Stimulated activated CD8-positive, alpha-beta memory T cell treated with anti-CD3 and anti-CD28 coated beads, Interleukin-4, amount 100 ng/mL, for 1 hour (primary cell): ENCODE measurements around the gene SNRPD1.
"Not testable (repeated sequence)": the region's sequence is repeated elsewhere in the genome, so short reads cannot be mapped to it uniquely, and the experiment has no call there.

Experiments used
- DNase-seq, 2 donors: peaks; one replicate each; pipeline ENCODE4 v3.0.0-alpha.2; 2020; ENCODE audit warnings: low read depth in 2 of 2, low spot score in 1 of 2

The SNRPD1 gene

GRCh38 chr18:21634588-21635199, 22.6 kb downstream of the SNRPD1 start:
- no peak for DNase-seq

GRCh38 chr18:21636769-21637168, 24.7 kb downstream of the SNRPD1 start:
- no peak for DNase-seq

DNA sequence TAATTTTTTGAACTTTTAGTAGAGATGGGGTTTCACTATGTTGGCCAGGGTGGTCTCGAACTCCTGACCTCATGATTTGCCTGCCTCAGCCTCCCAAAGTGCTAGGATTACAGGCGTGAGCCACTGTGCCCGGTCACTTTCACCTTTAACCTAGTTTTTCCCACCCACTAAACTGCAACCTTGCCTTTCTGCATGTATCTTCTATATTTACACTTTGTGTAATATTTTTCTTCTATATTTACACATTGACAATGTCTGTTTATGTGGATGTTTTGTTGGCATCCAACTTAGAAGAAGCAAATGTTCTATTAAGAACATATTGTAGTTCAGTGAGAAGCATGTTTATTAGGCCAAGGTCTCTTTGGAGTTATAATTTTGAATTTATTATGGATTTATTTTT, 26.7 kb downstream of the SNRPD1 start:
- DNase-seq: no peak

DNA sequence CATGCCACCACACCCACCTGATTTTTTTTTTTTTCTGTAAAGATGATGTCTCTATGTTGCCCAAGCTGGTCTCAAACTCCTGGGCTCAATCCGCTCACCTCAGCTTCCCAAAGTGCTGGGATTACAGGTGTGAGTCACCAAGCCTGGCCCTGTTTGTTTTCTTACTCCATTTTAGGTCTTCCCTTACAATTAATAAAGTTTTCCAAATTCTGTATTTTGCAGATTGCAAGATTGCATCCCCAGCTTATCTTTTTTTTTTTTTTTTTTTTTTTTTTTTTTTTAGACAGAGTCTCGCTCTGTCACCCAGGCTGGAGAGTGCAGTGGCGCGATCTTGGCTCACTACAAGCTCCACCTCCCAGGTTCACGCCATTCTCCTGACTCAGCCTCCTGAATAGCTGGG, 28.3 kb downstream of the SNRPD1 start:
- not testable (repeated sequence) for DNase-seq

GRCh38 chr18:21650311-21650710, 38.2 kb downstream of the SNRPD1 start:
- no peak for DNase-seq

DNA sequence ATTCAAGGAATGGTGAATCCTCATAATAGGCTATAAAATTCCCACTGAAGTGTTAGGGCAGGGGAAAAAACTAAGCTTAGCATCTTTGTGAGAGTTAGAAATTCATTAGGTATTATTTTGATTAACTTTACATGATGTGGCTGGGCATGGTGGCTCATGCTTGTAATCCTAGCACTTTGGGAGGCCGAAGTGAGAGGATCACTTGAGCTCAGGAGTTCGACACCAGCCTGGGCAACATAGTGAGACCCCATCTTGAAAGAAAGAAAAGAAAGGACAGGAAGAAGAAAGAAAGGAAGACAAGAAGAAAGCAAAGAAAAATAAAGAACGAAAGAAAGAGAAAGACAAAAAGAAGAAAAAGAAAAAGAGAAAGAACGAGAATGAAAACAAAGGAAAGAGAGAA, 40.0 kb downstream of the SNRPD1 start:
- DNase-seq: no peak

DNA sequence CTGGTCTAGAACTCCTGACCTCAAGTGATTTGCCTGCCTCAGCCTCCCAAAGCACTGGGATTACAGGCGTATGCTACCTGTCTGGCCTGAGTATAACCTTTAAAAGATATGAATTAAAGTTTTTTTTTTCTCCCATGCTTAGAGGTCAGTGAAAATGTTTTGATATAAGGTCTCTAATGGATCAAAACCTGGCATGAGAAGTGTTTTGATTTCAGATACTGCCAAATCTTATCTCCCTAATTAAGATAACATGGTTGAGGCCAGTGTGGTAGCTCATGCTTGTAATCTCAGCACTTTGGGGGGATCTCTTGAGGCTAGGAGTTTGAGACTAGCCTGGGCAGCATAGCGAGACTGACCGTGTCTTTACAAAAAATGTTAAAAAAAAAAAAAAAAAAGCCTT, 41.2 kb downstream of the SNRPD1 start:
- no peak for DNase-seq

DNA sequence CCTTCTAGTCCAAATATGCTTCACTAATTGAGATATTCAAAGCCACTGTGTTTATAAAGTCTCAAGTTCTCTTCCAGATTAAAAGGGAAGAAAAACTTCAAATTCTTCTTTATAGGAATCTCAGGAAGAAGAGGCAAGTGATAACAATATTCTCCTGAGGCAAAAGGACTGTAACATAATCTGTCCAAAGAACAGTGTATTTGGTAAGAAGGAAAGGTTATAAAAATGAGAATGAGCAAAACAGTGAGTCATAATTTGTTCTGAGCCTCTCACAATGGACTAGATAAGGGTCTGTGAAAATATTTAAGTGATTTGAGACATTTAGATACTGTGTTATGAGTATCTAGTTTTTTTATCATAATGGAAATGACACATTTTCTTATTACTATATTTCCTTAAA, 44.3 kb downstream of the SNRPD1 start:
- no peak for DNase-seq

- DNase-seq: no peak
Measured at GRCh38 chr18:21660078-21660477, 48.0 kb downstream of the SNRPD1 start.

- DNase-seq: no peak
Measured at GRCh38 chr18:21662581-21662980, 50.5 kb downstream of the SNRPD1 start.

- DNase-seq: no peak
Measured at GRCh38 chr18:21663578-21663977, 51.5 kb downstream of the SNRPD1 start.

DNA sequence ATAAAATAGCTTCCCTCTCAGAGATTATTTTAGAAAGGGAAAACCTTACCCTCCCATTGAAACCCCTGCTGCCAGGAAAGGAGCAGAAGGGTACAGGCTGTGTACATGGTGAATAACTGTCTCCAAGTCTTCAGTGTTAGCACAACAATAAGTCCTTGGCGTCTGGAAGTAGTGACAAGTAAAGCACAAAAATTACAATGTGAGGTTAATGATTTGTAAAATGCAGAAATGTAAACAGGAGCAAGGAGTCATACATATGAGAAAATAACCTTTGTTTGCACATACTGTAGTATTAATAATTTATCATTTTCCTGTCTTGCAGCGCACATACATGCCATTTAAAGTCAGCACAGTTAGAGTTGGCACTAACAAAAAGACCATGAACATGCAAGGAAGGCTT, 52.0 kb downstream of the SNRPD1 start:
- DNase-seq: no peak

- DNase-seq: no peak
Measured at GRCh38 chr18:21669736-21670285, 57.7 kb downstream of the SNRPD1 start.

DNA sequence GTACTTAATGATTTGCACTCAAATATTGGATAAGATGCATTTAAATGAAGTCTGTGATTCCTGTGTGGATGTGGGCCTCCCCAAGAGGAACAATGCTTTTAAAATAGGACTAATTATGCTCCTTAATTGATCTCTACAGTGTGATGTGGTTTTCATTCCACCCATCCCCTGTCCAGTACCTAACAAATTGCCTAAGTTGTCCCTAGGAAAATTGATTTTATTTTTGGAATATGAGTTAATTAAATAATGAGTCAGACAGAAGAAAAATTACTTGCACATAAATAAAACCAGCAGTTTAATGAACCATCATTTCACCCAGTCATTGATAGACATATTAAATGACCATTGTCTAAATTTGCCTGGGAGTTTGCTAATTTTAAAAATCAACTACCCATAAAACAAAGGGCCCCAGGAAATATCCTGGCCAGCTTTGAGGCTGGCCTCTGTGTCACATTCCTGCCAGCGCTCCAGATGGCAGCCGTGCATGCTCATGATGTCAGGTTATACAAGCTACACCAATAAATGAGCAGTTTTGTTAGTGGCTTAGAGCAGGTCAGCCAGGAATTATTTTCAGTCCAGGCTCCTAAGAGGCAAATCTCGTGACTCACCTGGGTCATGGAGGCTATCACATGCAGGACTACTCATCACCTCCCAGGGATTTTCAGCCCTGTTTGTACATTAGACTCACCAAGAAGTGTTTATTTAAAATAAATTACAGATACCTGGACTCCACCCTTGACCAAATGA, 60.6 kb downstream of the SNRPD1 start:
- DNase-seq: no peak

- not testable (repeated sequence) for DNase-seq
Measured at GRCh38 chr18:21675354-21675753, 63.2 kb downstream of the SNRPD1 start.

DNA sequence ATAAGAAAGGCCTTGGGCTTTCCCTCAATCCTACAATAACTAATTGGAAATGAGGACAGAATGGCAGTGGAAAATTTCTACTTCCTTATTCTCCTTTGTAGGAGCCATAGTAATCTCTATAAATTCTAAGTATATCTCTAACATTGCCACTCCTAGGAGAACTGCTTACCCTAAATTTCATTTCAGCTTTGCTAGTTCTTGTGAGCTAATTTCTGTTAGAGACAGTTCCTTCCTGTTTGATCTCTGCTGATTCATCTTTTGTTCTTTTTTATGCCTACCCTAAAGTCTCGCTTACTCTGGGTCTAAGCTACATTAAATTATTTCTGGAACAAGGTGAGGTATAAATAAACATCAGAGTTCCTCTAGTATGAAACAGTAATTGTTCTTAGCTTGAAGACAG, 66.7 kb downstream of the SNRPD1 start:
- DNase-seq: no peak

DNA sequence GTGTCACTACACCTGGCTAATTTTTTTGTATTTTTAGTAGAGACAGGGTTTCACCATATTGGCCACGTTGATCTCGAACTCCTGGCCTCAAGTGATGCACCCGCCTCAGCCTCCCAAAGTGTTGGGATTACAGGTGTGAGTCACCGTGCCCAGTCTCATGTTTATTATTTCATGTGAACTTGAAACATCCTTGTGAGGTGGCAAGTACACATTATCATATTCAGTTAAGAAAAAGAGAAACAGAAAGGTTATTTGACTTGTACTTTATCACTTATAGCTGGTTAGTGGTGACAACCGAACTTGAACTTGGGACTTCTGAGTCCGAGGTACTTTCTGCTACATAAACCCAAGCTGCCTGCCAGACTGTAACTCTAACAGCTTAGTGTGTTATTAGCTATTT, 68.0 kb downstream of the SNRPD1 start:
- no peak for DNase-seq

DNA sequence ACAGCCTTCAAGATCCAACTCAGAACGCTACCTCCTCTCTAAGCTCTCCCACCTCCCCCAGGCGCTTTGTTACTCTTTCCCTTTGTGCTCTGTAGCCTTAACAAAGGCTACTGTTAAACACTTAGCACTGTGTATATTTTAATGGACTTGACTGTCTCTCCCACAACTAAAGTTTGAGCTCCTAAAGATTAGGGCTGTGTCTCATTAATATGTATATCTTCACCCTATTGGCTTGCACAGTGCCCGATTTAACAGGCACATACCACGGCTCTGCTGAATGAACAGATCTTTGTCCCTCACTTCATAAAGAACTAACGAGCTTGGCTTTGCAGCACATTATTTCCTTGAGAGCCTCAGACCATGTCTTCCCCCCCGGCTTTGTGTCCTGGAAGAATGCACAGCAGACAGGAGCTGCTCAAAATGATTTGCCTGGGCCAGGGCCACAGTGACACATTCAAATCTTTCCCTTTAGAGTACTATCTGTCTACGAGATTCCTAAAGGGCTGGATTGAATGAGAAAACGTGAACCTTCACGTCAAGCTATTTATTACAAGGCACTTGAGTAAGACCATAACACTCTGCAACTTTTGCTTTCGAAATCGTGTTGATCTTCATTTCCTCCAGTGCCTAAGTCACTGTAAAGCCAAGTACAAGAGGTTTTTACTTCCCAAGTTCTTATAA, 70.4 kb downstream of the SNRPD1 start:
- DNase-seq: no peak
